Measurements from ENCODE around the gene RAVER2. TPM values are rescaled to one million over a fixed set of nuclear protein-coding genes. Genes with fewer than 3 reads are reported as not detected.
A peak's percentile ranks its signal among the peaks of the same experiment; 100 is the strongest.

RAVER2 gene
- total RNA-seq, 1 experiment from 2014 or later = 27.2 TPM

DNA sequence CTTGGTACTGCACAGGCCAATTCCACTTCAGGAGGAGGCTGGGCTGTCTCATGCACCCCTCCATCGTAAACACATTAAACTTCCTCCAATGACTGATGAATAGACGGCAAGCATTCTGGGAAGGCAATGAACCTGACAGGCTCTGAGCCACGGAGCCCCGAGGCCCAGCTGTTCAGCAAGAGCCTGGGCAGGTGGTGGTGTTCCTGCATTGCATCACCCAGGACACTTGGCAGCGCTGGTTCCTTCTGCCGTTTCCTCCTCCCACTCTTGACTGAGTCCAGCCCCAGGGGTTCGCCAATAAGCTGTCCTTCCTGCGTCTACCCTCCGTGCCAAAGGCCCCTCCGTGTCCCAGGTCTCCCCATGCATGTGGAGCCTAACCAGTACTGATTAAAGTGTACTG is 111.7 kb downstream of the RAVER2 start:
- H3K36me3 ChIP-seq (replicated peaks; ENCODE audit: control insufficient read depth, insufficient read depth, low read length) = peaks cover 3% of the 10 kb centered on the region
- peak; percentile 33 for DNase-seq
- H3K27me3 ChIP-seq (ENCODE audit: control insufficient read depth, insufficient read depth, low read length) = no peaks in the 10 kb centered on the region
- no peak overlapping the region for H3K4me3 ChIP-seq (ENCODE audit: insufficient read depth, low read depth, low read length)

DNA sequence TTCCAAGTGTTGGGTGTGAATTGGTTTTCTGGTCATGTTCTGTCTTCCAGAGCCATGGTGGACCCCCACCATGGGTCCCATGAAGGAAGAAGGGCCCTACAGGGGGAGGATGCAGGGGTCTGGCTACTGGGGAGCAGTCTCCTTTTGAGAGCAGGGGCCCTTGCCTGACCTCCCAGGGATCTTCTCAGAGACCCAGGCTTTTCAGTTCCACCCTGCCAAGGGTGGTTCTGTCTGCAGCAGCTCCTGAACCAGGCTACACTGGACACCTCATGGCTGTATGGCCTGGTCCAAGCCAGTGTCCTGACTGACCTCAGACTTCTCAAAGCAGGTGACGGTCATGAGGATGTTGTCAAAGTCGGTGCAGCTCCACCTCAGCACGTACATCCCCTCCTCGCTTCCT is 112.5 kb downstream of the RAVER2 start:
- no peaks in the 10 kb centered on the region for H3K27me3 ChIP-seq (ENCODE audit: control insufficient read depth, insufficient read depth, low read length)
- H3K4me3 ChIP-seq (ENCODE audit: insufficient read depth, low read depth, low read length) = no peak overlapping the region
- no peak for DNase-seq
- peaks cover 3% of the 10 kb centered on the region for H3K36me3 ChIP-seq (replicated peaks; ENCODE audit: control insufficient read depth, insufficient read depth, low read length)

DNA sequence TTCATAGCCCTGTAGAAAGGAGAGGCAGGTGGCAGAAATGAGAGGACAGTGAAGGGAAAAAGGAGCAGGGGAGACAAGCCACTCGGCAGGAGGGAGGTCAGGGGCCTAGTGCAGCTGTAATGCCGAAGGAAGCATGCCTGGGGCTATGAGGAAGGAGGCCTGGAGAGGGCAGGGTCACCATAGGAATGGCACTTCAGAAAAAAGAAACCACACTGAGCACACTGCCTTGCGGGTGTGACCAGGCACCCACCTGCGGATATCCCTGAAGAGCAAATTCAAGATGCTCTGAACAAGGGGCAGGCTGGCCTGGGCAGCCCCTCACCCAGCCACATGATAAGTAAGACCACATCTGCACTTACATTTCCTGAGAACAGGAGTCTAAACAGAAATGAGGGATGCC is 116.7 kb downstream of the RAVER2 start:
- H3K27me3 ChIP-seq (ENCODE audit: control insufficient read depth, insufficient read depth, low read length) = no peaks in the 10 kb centered on the region
- no peak overlapping the region for H3K4me3 ChIP-seq (ENCODE audit: insufficient read depth, low read depth, low read length)
- peak; percentile 87 for DNase-seq
- peaks cover 2% of the 10 kb centered on the region for H3K36me3 ChIP-seq (replicated peaks; ENCODE audit: control insufficient read depth, insufficient read depth, low read length)

DNA sequence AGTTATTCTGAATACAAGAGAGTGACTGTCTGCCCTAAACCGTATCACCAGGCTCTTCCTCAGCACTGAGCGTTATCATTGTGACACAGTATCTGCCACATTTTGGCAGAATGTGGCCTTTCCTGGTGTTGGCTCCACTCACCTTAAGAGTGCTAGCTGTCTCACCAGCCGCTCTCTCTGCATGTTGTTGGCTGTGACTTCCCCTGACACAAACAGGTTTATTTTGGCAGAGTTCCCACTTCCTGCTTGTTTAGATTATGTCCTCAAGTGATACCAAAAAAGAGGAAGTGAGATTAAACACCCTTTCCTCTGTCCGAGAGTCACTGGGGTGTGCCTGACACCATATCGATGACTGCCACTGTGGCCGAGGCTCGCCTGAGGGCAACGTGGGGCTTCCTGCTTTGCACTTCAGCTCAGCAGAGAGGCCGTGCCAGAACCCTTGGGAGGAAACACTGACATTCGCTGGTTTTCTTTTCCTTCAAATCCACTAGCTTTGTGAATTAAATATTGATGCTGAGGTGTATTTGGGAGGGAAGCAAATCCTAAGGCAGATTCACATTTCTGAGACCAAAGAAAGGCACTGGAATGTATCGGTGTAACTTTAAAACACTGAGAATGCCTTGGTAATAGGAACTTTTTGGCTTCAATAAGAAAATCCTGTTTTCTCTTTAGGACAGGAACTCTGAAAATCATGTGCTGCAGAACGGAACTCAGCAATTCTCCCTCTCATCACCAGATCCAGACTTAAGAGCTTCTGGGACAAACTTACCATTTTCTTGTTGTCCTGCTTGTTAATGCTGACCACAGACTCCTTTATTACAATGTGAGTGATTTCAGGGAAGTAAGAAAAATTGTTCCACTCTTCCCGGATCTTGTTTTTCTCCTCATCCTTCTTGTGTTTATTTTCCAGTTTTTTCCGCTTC is 119.4 kb downstream of the RAVER2 start:
- DNase-seq = no peak
- Histone ChIP-seq H3K36me3 (replicated peaks; ENCODE audit: control insufficient read depth, insufficient read depth, low read length) (no peaks in the 10 kb centered on the region; the same call in 1 of the 2 replicates), H3K4me3 (ENCODE audit: insufficient read depth, low read depth, low read length) (no peak overlapping the region), H3K27me3 (ENCODE audit: control insufficient read depth, insufficient read depth, low read length) (no peaks in the 10 kb centered on the region)

DNA sequence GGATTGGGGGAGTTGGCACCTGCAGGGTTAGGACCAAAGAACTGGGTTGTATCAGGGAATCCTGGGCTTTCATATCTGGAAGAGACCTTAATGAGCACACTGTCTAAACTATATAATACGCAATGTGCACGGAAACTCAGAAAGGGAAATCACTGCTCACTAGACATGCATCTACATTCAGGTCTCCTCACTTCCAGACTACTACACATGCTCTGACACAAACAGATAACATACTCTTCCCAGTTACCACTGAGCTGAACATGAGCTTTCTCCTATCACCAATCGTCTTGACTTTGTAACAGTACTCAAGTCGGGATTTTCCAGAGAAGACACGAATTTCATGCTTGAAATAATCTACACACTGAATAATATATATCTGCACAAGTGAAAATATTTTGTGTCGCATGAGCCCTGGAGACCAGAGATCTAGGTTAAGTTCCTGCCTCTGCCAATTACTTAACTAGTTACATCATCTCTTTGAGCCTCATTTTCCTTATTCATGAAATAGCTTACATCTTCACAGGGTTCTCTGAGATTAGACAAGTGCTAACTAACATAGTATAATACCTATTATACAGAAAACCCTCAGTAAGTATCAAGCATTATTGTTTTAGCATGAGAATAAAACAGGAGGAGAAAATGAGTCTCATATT is 120.4 kb downstream of the RAVER2 start:
- Histone ChIP-seq H3K36me3 (replicated peaks; ENCODE audit: control insufficient read depth, insufficient read depth, low read length) (no peaks in the 10 kb centered on the region; the same call in 1 of the 2 replicates), H3K4me3 (ENCODE audit: insufficient read depth, low read depth, low read length) (no peak overlapping the region), H3K27me3 (ENCODE audit: control insufficient read depth, insufficient read depth, low read length) (no peaks in the 10 kb centered on the region)
- no peak for DNase-seq

DNA sequence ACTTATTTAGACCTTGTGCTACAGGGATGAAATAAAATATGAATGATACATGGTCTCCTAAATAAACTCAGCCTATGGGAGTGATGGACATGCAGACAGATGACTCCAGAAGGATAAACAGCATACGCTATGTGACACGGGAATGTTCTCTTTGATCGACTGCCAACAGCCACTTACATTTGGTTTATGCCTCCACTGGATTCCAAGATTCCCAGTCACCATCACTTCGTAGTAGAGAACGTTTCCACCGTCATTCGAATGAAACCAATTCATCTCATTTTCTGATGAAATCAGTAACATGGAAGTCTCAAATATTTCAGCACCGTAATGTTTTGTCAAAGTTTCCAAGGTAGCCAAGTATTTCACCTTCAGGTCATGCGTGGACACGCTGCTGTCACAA is 121.8 kb downstream of the RAVER2 start:
- no peaks in the 10 kb centered on the region for H3K27me3 ChIP-seq (ENCODE audit: control insufficient read depth, insufficient read depth, low read length)
- no peak overlapping the region for H3K4me3 ChIP-seq (ENCODE audit: insufficient read depth, low read depth, low read length)
- H3K36me3 ChIP-seq (replicated peaks; ENCODE audit: control insufficient read depth, insufficient read depth, low read length) = no peaks in the 10 kb centered on the region; the same call in 1 of the 2 replicates
- no peak for DNase-seq

DNA sequence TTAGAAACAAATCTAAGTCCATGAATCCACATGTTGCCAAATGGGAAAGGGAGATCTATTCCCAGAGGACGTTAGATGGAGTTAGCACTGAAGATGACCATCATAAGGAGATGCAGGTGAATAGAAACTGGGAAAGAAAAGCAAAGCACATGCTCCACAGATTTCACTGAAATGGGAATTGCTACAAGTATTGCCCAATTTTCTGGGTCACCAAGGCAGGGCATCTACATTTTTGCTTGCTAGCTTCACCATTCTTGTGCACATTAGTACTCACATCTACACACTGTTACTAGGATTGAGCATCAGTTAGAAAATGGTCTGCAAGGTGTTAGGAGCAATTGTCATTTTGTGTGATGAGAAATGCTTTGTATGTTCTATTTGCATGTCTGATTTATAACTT is 122.4 kb downstream of the RAVER2 start:
- no peaks in the 10 kb centered on the region for H3K27me3 ChIP-seq (ENCODE audit: control insufficient read depth, insufficient read depth, low read length)
- H3K36me3 ChIP-seq (replicated peaks; ENCODE audit: control insufficient read depth, insufficient read depth, low read length) = no peaks in the 10 kb centered on the region; the same call in 1 of the 2 replicates
- no peak overlapping the region for H3K4me3 ChIP-seq (ENCODE audit: insufficient read depth, low read depth, low read length)
- DNase-seq = no peak

DNA sequence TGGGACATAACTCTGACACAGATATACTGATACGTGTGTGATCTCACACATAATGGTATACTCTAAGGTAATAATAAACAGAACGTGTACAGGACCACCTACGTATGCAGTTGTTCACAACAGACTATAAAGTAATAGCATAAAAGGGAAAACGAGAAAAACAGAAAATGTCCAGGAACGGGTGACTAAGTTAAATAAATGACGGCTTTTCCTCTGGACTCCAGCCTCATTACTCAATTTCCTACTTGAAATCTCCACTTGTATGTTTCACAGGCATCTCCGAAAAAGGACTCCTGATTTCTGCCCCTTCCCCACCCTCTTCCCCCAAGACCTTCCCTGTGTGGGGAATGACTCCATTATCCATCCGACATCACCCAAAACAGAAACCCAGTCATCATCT is 126.4 kb downstream of the RAVER2 start:
- no peaks in the 10 kb centered on the region; the same call in 1 of the 2 replicates for H3K36me3 ChIP-seq (replicated peaks; ENCODE audit: control insufficient read depth, insufficient read depth, low read length)
- no peak for DNase-seq
- H3K4me3 ChIP-seq (ENCODE audit: insufficient read depth, low read depth, low read length) = no peak overlapping the region
- H3K27me3 ChIP-seq (ENCODE audit: control insufficient read depth, insufficient read depth, low read length) = no peaks in the 10 kb centered on the region

DNA sequence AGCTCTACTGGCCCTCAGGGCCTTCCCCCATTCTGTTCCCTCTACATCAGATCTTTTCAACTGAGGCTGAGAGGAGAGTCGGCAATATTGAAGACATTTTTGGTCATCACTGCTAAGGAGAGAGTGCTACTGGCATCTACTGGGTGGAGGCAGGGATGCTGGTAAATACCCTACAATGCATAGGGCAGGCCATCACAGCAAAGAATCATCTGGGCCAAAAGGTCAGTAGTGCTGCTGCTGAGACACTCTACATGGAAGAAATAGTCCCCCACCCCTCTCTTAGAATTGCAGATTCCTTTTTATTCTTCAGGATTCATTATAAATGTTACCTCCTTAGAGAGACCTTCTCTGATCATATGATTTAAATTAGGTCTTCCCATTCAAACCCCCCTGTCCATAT is 127.2 kb downstream of the RAVER2 start:
- H3K27me3 ChIP-seq (ENCODE audit: control insufficient read depth, insufficient read depth, low read length) = no peaks in the 10 kb centered on the region
- no peak for DNase-seq
- no peak overlapping the region for H3K4me3 ChIP-seq (ENCODE audit: insufficient read depth, low read depth, low read length)
- H3K36me3 ChIP-seq (replicated peaks; ENCODE audit: control insufficient read depth, insufficient read depth, low read length) = no peaks in the 10 kb centered on the region; the same call in 1 of the 2 replicates

DNA sequence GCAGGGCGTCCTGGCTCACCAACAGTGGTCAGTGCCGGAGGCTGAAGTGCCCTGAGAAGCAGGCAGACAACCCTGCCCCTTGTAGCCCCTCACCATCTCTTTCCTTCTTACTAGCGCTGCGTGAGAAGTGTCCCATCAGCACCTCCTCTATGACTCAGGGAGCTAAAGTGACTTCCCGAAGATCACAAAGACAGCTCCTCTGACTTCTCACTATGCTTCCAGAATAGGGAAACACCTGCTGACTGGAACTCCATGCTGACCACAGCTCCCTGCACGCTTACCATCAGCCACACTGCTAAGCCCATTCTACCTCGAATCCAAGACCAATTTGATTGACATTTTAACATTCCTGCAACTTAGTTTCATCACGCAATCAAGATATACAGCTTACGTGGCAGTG is 128.7 kb downstream of the RAVER2 start:
- Histone ChIP-seq H3K27me3 (ENCODE audit: control insufficient read depth, insufficient read depth, low read length) (no peaks in the 10 kb centered on the region), H3K4me3 (ENCODE audit: insufficient read depth, low read depth, low read length) (no peak overlapping the region), H3K36me3 (replicated peaks; ENCODE audit: control insufficient read depth, insufficient read depth, low read length) (no peaks in the 10 kb centered on the region; the same call in 1 of the 2 replicates)
- DNase-seq = no peak

DNA sequence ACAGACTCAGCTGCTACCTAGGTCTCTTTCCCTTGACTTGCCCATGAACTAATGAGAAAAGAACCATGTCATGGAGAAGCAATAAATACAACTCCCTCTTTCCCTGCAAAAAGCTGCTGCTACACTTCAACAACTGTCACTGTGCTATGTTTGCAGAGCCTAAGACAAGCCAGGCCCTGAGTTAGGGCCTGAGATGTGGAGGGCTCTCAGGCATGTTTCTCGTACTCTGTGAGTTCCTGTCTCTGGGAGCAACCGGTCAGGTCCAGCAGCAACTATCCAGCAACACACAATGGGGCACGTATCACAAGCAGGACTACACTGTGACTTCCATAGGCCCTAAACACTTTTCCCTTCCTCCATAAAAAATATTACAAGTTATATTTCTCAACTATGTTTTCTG is 129.8 kb downstream of the RAVER2 start:
- Histone ChIP-seq H3K36me3 (replicated peaks; ENCODE audit: control insufficient read depth, insufficient read depth, low read length) (no peaks in the 10 kb centered on the region; the same call in 1 of the 2 replicates), H3K4me3 (ENCODE audit: insufficient read depth, low read depth, low read length) (no peak overlapping the region), H3K27me3 (ENCODE audit: control insufficient read depth, insufficient read depth, low read length) (no peaks in the 10 kb centered on the region)
- no peak for DNase-seq

DNA sequence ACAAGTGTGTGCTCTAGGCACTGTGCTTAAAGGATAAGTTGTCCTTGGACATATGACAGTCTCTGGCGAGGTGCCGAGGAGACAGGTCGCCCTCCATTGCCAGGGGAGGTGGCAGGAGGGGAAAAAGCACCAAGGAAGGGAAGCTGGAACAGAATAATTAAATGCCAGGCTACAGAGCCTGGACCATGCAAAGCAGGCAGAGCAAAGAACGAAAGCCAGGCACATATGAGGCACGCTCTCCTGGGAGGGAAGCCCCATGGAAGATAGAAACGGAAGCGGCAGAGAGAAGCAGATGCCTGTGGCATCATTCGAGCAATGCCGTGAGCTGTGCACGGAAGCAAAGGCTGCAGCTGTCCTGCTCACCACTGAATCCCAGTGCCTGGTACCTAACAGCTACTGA is 130.2 kb downstream of the RAVER2 start:
- Histone ChIP-seq H3K4me3 (ENCODE audit: insufficient read depth, low read depth, low read length) (no peak overlapping the region), H3K27me3 (ENCODE audit: control insufficient read depth, insufficient read depth, low read length) (no peaks in the 10 kb centered on the region), H3K36me3 (replicated peaks; ENCODE audit: control insufficient read depth, insufficient read depth, low read length) (no peaks in the 10 kb centered on the region; the same call in 1 of the 2 replicates)
- DNase-seq = no peak

DNA sequence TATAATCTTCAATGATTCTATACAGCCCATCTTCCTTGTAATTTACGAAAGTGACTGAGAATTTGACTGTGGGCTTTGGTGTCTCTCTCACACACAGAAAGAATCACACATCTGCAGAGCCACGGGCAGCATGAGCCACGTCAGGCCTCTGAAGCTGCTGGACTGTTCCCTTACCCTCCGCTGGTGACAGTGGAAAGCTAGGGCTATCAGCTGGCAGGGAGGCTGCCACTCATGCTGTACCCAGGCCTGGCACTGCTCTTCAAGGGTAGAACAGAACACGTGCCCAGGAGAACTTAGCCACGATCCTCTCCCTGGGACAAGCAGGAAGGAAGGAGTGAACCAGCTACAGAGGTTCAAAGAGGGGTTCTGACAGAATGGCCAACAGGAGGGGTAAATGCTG is 130.7 kb downstream of the RAVER2 start:
- H3K27me3 ChIP-seq (ENCODE audit: control insufficient read depth, insufficient read depth, low read length) = no peaks in the 10 kb centered on the region
- no peak overlapping the region for H3K4me3 ChIP-seq (ENCODE audit: insufficient read depth, low read depth, low read length)
- H3K36me3 ChIP-seq (replicated peaks; ENCODE audit: control insufficient read depth, insufficient read depth, low read length) = no peaks in the 10 kb centered on the region; the same call in 1 of the 2 replicates
- DNase-seq = no peak

DNA sequence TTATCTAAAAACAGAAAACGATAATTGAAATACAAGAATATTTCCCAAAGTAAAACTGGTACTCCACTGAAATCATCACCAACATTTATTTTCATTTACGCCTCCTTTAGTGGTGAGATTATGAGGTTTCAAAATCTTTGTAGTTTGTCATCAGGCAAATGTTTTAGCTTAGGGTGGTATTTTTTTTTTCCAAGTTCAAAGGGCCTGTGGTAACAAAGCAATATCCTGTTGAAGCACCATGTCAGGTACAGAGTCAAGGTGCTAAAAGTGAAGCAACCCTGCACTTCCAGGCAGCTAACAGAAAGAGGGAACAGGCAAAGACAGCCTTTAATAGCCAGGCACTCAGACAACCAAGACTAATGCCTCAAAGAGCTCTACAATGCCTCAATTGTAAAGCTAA is 132.3 kb downstream of the RAVER2 start:
- Histone ChIP-seq H3K4me3 (ENCODE audit: insufficient read depth, low read depth, low read length) (no peak overlapping the region), H3K27me3 (ENCODE audit: control insufficient read depth, insufficient read depth, low read length) (no peaks in the 10 kb centered on the region), H3K36me3 (replicated peaks; ENCODE audit: control insufficient read depth, insufficient read depth, low read length) (no peaks in the 10 kb centered on the region; the same call in 1 of the 2 replicates)
- no peak for DNase-seq

DNA sequence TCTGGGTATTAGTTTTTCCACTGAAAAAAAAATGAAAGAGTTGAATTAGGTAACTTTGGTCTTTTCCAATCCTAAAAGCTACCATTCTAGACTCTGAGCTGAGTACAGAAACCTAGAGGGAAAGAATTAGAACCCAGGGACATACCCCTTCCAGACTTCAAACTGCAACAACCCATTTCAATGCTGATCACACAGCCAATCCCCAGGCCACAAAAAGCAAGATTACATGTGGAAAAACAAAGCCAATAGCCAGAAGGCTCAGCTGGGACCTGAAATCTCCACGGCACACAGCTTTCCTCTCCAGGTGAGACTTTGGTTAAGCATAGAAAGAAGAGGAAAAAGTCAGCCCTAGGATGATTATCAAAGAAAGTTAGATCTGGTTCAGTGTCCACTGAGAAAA is 132.7 kb downstream of the RAVER2 start:
- H3K27me3 ChIP-seq (ENCODE audit: control insufficient read depth, insufficient read depth, low read length) = no peaks in the 10 kb centered on the region
- no peaks in the 10 kb centered on the region; the same call in 1 of the 2 replicates for H3K36me3 ChIP-seq (replicated peaks; ENCODE audit: control insufficient read depth, insufficient read depth, low read length)
- no peak for DNase-seq
- H3K4me3 ChIP-seq (ENCODE audit: insufficient read depth, low read depth, low read length) = no peak overlapping the region

All from H7 (cell line).